CD4-positive, alpha-beta T cell (primary cell): ENCODE data around the gene NACA2. TPM values are rescaled to one million over a fixed set of nuclear protein-coding genes. Genes with fewer than 3 reads are reported as not detected.

ENCODE experiments used
- ATAC-seq: fragments of 200-7000 bp; cut with Tn5 transposase; one replicate; pipeline ENCODE4 v1.10.0; 2022; ENCODE audit warnings: mild to moderate bottlenecking; ENCODE audit not compliant: poor library complexity
- CTCF ChIA-PET: fragments of 350-600 bp; sonication (Branson Sonifier 250); formaldehyde crosslinking; loops from one replicate; lab custom pipeline; 2021; ENCODE audit warnings: antibody characterized with exemption, inconsistent platforms; lab: Charles Lee
- POLR2A ChIA-PET: fragments of 350-600 bp; sonication (Branson Sonifier 250); formaldehyde crosslinking; loops from one replicate; lab custom pipeline; 2021; ENCODE audit warnings: antibody characterized with exemption, inconsistent platforms; lab: Charles Lee
- DNase-seq, 14 experiments: peaks; one replicate each; pipeline ENCODE4 v3.0.0-alpha.2; 2013 to 2020; ENCODE audit warnings: mixed read lengths in 2 of 14
- H3K27ac ChIP-seq, 2 donors: one replicate each; pipeline versions ENCODE4 v1.5.1 to v1.7.0; 2013; ENCODE audit warnings: low read length in 2 of 2, low read depth in 1 of 2, mild to moderate bottlenecking in 1 of 2
- H3K27me3 ChIP-seq, 2 experiments: 1 replicate in 1 of 2; 2 replicates in 1 of 2; pipeline versions ENCODE4 v1.6.1 to v1.7.0; 2013; ENCODE audit warnings: low read length in 2 of 2, control low read depth in 1 of 2, mild to moderate bottlenecking in 1 of 2, moderate library complexity in 1 of 2; ENCODE audit not compliant: insufficient read depth in 2 of 2, control insufficient read depth in 1 of 2
- H3K36me3 ChIP-seq: one replicate; pipeline ENCODE4 v1.6.1; 2013; ENCODE audit warnings: low read length, control low read depth; ENCODE audit not compliant: insufficient read depth
- H3K4me1 ChIP-seq: one replicate; pipeline ENCODE4 v1.6.1; 2013; ENCODE audit warnings: low read length, control low read depth; ENCODE audit not compliant: insufficient read depth
- H3K4me3 ChIP-seq: one replicate; pipeline ENCODE4 v1.5.1; 2013; ENCODE audit warnings: mild to moderate bottlenecking, low read length, moderate library complexity
- H3K9me3 ChIP-seq, 2 experiments: 1 replicate in 1 of 2; 2 replicates in 1 of 2; pipeline versions ENCODE4 v1.6.1 to v1.7.0; 2013; ENCODE audit warnings: low read length in 2 of 2, mild to moderate bottlenecking in 2 of 2, control low read depth in 1 of 2, moderate library complexity in 1 of 2; ENCODE audit not compliant: control insufficient read depth in 1 of 2, insufficient read depth in 1 of 2
- H3K27ac Mint-ChIP-seq: one replicate; pipeline ENCODE4 v1.8.0; 2020; ENCODE audit warnings: mixed read lengths
- H3K27me3 Mint-ChIP-seq: one replicate; pipeline ENCODE4 v1.8.0; 2021; ENCODE audit warnings: mixed read lengths
- H3K36me3 Mint-ChIP-seq: one replicate; pipeline ENCODE4 v1.8.0; 2021; ENCODE audit warnings: low read depth, mixed read lengths
- H3K4me1 Mint-ChIP-seq: one replicate; pipeline ENCODE4 v1.8.0; 2021; ENCODE audit warnings: low read depth, mixed read lengths
- H3K4me3 Mint-ChIP-seq: one replicate; pipeline ENCODE4 v1.8.0; 2020; ENCODE audit warnings: mild to moderate bottlenecking, mixed read lengths
- H3K9me3 Mint-ChIP-seq: one replicate; pipeline ENCODE4 v1.8.0; 2020; ENCODE audit warnings: mixed read lengths
- CTCF ChIP-seq: fragments of 200-600 bp; IDR thresholded peaks from one replicate; pipeline ENCODE4 v1.8.0; 2022; ENCODE audit warnings: antibody characterized with exemption, mild to moderate bottlenecking
- intact Hi-C, 2 experiments: fragments of 100-400 bp; cut with DNase I in 1 of 2; cut with micrococcal nuclease in 1 of 2; formaldehyde crosslinking; loops; one replicate each; pipeline versions ENCODE4 v1.15.1 to v1.9.0; 2023 to 2025; cut with DNase I, micrococcal nuclease
- polyA plus RNA-seq, 2 donors: library from polyadenylated mRNA; unstranded; fragments of 120-200 nt; gene quantifications; one replicate each; pipeline ENCODE4 v1.2.1, GENCODE V29; 2013
- total RNA-seq, 174 experiments: library from RNA in 2 of 174; stranded (reverse) in 2 of 174; gene quantifications; one replicate each; pipeline ENCODE4 v1.2.3 and lab custom pipeline; 2021 to 2026

The NACA2 gene
- total RNA-seq (not detected), total RNA-seq (lab: John Stamatoyannopoulos, UW) (1.1 to 9.3 (median 4.5) reads per million in 172 experiments)
- 0.29 TPM for polyA plus RNA-seq (2013, experiment 1 of 2)
- polyA plus RNA-seq (2013, experiment 2 of 2) = 1.1 TPM

DNA sequence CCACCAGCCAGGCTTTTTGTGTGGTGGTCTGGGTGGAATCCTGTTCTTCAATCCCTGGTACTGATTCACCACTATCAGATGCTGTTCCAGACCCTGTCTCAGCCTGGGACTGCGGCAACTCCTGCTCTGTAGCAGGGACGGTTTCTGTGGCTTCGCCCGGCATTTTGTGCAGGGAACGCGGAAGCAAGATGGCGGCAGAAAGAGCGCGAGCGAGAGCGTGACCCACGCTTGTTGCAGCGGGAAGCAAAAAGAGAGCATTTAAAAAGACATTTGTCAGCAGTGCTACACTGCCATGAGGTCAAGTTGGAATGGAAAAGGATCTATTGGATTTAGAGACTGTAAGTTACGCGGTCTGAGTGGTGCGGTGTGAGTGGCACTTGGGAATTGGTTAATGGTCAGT, at the start of gene NACA2:
Gene NACA2 (minus strand): TSS at position 202 of the 400 bp plus-strand sequence. CDS start 39 bp downstream, at position 163.
- Mint-ChIP-seq H3K27me3 (peaks cover 21% of the 10 kb centered on the region), H3K4me3 (no peak within 1 kb of the TSS), H3K4me1 (no peaks in the 10 kb centered on the region), H3K36me3 (no peaks in the 10 kb centered on the region), H3K27ac (no peak within 1 kb of the TSS), H3K9me3 (no peaks in the 10 kb centered on the region)
- DNase-seq (no peak), ATAC-seq (no peak)
- Histone ChIP-seq H3K4me1 (no peaks in the 10 kb centered on the region), H3K9me3 (peaks cover 0 to 3% of the 10 kb centered on the region in 2 experiments), H3K27me3 (peaks cover 0 to 3% of the 10 kb centered on the region in 2 experiments), H3K27ac (no peak within 1 kb of the TSS), H3K36me3 (no peaks in the 10 kb centered on the region), H3K4me3 (no peak within 1 kb of the TSS)
- no peak for TF ChIP-seq CTCF
- intact Hi-C loops = no loop called here
- POLR2A ChIA-PET = no interaction called here
- CTCF ChIA-PET = no interaction called here

GRCh38 chr17:61639818-61640217, 48.8 kb upstream of the NACA2 start:
- POLR2A ChIA-PET = no interaction called here
- intact Hi-C loops = loop anchor here (5.0 to 10.0 kb wide), 3 partner anchors 55 to 427 kb away; partner anchors contain the start of gene MED13 (in 1 of the 2)
- peaks cover 33% of the 10 kb centered on the region for H3K27me3 Mint-ChIP-seq

GRCh38 chr17:61638087-61638486, 47.1 kb upstream of the NACA2 start:
- Histone ChIP-seq H3K36me3 (no peaks in the 10 kb centered on the region), H3K27ac (no peak overlapping the region), H3K4me1 (no peaks in the 10 kb centered on the region), H3K4me3 (no peak overlapping the region), H3K27me3 (peaks cover 0 to 5% of the 10 kb centered on the region in 2 experiments), H3K9me3 (no peaks in the 10 kb centered on the region)
- Mint-ChIP-seq H3K36me3 (no peaks in the 10 kb centered on the region), H3K4me1 (no peaks in the 10 kb centered on the region), H3K9me3 (no peaks in the 10 kb centered on the region), H3K27ac (no peak overlapping the region), H3K4me3 (no peak overlapping the region), H3K27me3 (peaks cover 47% of the 10 kb centered on the region)
- CTCF ChIA-PET = no interaction called here
- intact Hi-C loops = loop anchor here (5.0 to 10.0 kb wide), 3 partner anchors 57 to 429 kb away; partner anchors contain the start of gene MED13 (in 1 of the 2)
- POLR2A ChIA-PET = no interaction called here
- ATAC-seq (no peak), DNase-seq (no peak)
- TF ChIP-seq CTCF = no peak

More at GRCh38 chr17:61639818-61640217, 48.8 kb upstream of the NACA2 start:
- H3K4me3 ChIP-seq = no peak overlapping the region
- CTCF ChIA-PET = no interaction called here
- no peak overlapping the region for H3K27ac ChIP-seq
- no peak overlapping the region for H3K27ac Mint-ChIP-seq
- ATAC-seq (no peak), DNase-seq (no peak)
- H3K36me3 ChIP-seq = no peaks in the 10 kb centered on the region
- peaks cover 0 to 5% of the 10 kb centered on the region in 2 experiments for H3K27me3 ChIP-seq
- H3K9me3 ChIP-seq = no peaks in the 10 kb centered on the region
- no peaks in the 10 kb centered on the region for H3K36me3 Mint-ChIP-seq
- H3K4me3 Mint-ChIP-seq = no peak overlapping the region
- no peaks in the 10 kb centered on the region for H3K4me1 ChIP-seq
- TF ChIP-seq CTCF = no peak
- H3K4me1 Mint-ChIP-seq = no peaks in the 10 kb centered on the region
- no peaks in the 10 kb centered on the region for H3K9me3 Mint-ChIP-seq
